Ureter (tissue), 1 donor: Measurements from ENCODE around the gene AOPEP. TPM values are rescaled to one million over a fixed set of nuclear protein-coding genes. Genes with fewer than 3 reads are reported as not detected.

Source experiments
- DNase-seq: peaks from one replicate; pipeline ENCODE4 v3.0.0-alpha.2; 2020; ENCODE audit warnings: low spot score
- total RNA-seq: library from RNA; stranded (reverse); gene quantifications from one replicate; pipeline ENCODE4 v1.2.4, GENCODE V29; 2023
- donor health status: DM: yes; HTN: yes; CAD: no.

AOPEP gene
- total RNA-seq, 1 donor from 2014 or later = 115 TPM

GRCh38 chr9:94991961-94992907 is 265.7 kb downstream of the AOPEP start:
- no peak for DNase-seq

DNA sequence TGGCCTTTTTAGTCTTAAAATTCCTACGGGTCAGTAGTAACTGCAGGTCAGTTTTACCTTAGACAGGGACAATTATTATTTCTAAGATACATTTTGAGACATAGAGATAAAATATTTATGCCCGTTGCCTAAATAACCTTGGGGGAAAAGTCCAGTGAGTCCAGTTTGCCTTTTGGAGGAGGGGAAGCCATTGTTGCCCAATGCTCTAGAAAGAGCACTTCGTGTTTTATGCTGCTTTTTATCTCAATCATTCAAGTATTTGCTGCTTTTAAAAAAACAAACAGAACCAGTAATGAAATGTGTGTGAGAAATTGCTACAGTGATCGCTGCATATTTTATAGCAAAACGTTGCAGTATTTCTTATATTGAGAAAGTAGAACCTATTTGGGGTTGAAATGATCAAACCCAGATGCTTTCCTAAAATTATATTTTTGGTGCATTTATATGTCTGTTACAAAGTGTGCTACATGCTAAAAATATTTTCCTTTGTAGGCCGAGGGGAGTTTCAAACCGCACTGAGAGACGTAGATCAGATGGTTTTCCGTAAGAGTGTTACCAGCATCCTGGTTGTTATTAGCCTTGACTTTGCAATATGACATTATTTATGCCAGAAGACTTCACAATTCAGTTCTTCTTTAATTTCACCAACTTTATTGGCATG is 266.8 kb downstream of the AOPEP start:
- no peak for DNase-seq

- DNase-seq = no peak
Measured at GRCh38 chr9:94993821-94994165, 267.3 kb downstream of the AOPEP start.

DNA sequence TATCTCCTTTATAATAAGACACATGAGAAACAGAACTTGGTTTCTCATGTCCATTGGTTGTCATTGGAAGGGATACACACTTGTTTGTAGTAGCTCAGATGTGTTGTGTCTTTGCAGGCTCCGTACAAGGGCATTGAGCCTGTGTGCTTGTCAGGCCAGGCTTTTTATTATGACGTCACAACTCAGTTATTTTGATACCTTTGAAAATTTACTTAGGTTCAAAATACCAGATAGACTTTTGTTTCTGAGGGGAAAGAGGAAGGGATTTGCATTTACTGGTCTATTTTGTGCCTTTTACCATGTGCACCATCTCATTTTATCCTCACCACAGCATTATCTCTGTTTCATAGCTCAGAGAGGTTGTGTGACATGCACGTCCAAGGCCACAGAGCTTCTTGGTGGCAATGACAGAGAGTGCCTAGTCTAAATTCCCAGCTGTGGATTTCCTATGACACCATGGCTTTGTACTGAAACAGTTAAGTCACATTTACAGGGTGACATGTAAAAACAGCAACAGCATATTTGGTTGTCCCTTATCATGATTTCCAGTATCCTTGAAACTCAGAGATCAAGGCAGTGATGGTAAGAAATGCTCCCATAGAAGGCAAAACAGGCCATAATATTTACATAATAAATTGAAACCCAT is 268.7 kb downstream of the AOPEP start:
- no peak for DNase-seq

DNA sequence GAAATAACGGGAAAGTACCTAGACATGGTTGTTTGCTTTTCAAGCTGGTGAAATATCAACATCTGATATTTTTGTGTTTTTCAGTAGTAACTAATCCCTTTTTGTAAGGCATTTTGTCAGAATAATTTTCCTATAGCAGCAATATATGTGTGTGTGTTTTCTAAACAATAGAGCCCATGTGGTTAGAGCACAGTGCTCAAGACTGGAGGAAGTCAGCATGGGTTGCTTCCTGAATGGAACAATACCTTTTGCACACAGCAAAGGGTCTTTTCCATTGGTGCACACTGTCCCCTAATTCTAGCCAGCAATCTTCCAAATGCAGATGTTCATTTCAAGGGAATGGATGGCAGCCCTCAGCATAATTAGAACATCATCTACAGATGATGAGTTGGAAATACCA is 270.1 kb downstream of the AOPEP start:
- no peak for DNase-seq

- no peak for DNase-seq
Measured at GRCh38 chr9:94997727-94998126, 271.2 kb downstream of the AOPEP start.

DNA sequence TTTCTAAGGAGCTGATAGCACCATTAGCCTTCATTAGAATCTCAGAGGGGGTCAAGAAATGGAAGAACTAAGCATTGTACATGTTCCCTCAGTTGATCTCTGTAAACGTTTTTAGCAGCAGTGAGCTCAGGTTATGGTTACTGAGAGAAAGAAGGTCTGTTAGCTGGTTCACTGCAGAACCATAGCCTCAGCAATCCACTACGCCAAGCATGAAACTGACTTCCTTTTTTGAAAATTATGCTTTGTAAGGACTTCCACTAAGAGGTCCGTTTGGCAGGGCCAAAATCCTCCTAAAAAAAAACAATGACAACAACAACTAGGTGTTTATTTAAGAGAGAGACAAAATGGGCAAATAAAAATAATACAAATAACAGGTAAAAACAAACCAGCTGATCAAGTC is 273.3 kb downstream of the AOPEP start:
- DNase-seq = no peak

- no peak for DNase-seq
Measured at GRCh38 chr9:95000821-95001220, 274.3 kb downstream of the AOPEP start.

- no peak for DNase-seq
Measured at GRCh38 chr9:95001720-95002119, 275.2 kb downstream of the AOPEP start.

DNA sequence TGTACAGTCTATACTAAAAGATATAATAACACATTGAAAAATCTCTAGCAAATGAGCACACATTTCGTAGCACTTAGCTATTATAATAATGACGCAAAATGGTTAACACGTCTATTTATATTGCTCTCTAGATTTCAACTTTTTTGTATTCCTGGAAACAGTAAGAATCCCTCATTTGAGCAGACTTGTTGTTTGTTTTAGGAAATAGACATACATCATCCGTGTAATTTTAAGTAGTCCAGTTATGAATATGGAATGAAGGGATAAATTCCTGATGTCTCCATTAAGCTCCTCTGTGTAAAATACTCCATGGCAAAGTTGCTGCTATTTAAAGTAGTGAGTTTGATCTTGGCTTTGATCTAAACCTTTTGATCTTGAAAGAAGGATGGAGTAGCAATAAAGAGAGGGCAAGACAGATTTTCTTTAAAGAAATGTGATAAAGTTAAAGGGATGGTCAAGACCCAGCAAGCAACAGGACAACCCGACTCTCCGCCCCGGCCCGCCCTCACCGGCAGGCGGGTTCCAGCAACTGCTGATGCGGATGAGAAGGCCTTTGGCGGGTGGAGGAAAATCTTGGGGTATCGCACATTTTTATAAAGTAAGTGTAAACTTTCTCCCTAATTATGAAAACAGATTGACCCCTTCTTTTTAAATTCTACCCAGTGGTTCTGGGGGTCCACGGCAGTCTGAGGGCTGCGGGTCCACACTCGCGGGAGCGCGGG is 277.4 kb downstream of the AOPEP start:
- DNase-seq = peak; percentile 67

GRCh38 chr9:95004411-95005277 is 278.1 kb downstream of the AOPEP start:
- no peak for DNase-seq

DNA sequence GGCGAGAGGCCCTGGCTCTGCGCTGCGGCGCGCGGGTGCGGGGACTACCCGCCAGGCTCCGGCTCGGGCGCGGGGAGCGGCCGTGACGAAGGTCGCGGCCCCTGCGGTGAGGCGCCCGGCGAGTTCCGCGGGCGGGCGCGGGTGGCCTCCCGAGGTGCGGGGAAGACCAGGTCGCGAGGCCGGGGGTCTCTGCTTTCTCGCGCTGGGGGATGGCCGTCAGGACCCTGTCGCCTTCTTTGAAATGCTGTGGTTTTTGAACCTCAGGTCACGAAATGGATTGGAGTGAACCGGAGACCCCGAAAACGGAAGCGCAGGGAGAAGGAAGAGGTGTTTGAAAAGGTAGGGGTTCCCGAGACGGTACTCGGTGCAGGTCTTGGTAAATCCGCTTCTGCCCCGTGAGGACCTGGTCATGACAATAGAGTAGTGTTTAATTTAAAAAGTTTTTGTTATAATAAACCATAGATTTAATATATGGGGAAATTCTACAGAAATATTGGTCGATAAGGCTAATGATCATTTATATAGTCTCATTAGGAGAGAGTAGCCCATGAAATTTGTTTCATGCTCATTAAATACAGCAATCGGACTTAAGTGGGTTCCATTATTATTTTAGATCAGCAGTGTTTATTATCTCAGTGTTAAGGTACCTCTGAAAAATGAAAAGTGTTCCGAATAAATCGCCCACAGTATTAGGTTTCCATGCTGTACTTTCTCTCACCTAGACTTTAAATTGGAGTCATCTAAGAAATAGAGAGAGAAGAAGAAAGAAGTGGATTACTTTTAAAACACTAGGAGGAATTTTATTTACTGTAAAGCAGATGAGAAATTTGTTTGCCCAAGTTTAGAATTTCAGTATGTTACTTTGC is 279.0 kb downstream of the AOPEP start:
- DNase-seq = no peak

DNA sequence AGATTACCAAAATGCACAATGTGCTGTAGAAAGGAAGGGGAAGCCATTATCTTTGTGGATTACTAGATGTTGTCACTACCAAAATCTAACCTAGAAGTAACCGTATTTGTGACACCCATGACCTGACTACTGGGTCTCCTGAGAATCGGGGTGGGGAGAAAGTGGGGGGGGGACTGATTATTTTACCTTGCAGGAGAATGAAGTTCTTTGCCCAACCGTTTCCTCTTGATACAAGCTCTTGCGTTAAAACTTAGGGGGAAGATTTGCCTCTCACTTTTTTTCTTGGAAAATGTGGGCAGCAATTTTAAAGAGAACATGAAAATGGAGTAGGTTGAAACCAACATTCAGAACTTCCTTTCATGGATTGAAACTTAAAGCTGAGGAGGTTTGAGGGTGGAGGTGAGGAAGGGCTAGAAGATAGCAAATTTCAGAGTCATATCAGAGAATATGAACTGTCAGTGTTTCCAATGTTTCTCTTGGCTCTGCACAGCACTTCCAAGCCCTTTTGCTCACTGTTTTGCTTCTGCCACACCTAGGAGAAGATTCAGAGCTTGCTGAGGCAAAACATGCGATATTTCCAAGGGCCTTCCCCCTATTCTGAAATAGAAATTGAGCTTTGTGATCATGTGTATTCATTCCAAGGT is 280.8 kb downstream of the AOPEP start:
- no peak for DNase-seq

DNA sequence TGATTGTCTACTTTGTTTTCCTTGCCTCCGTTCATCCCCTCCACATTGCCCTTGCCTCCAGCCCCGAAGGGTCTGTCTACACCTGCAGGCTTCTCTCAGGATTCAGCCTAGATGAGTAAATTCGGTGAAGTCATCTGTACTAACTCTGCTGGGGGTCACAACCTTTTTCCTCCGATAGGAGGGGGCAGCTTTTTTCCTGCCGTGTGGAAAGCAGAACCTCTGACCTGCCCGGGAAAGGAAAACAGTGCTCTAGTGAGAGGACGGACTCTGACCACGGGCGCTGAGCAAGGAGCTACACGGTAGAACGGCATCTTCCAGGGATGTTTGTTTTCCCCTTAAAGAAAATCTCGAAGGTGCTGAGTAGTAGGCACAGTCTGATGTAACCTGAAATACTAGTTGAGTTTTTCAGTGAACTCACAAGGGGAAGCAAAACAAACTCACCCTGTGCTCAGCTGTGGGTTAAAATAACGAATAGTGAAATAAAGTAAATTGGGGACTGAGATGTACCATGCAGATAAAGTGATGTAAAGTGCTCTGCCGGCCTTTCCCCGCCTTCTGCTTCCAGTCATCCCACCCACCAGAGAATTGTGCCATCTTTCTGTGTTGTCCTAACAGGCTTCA is 281.8 kb downstream of the AOPEP start:
- DNase-seq = no peak

GRCh38 chr9:95009459-95009858 is 283.0 kb downstream of the AOPEP start:
- no peak for DNase-seq

DNA sequence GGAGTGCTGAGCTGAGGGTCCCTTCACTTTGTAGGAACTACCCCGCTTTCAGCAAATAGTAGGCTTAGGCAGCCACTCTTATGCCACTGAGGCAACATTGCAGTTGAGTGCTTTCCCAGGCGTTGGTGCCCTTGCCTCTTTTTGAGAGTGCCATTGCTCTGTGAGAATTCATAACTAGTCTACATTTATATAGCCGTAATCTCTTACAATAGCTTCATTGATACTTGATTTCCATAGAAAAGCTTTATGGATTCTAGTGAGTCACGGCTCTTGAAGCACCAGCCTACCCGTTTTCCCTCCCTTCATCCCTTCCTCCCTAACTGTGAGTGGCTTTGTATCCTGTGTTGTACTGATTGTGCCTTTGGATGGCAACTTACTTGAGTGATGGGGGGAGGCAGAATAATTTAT is 283.9 kb downstream of the AOPEP start:
- DNase-seq = no peak

DNA sequence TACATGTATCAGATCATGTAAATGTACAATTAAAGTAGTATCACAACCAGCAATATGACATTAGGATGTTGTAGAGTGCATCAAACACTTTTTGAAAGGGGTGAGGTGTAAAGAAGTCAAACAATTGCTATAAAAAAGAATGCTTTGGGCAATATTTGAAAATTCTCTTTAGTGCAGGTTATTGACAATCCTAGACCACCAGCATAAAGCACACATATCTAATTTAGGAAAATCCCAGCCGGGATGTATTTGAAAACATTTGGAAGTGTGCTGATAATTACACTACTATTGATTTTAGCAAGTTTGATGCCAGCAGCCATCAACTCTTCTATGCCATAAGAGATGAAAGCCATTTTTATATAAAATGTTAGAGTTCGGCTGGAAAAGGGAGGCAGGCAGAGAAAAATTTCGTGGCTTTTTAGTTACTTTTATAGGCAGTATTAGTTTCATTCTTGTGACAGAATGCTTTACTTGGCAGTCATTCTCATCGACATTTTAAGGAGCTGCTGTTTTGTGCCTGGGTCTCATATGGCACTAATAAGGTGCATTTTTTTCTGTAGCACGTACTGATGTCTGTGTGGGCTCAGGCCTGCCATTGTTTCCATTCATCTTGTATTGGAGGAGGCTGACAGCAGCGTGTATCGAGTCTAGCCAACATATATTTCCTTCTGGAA is 285.7 kb downstream of the AOPEP start:
- DNase-seq = no peak

DNA sequence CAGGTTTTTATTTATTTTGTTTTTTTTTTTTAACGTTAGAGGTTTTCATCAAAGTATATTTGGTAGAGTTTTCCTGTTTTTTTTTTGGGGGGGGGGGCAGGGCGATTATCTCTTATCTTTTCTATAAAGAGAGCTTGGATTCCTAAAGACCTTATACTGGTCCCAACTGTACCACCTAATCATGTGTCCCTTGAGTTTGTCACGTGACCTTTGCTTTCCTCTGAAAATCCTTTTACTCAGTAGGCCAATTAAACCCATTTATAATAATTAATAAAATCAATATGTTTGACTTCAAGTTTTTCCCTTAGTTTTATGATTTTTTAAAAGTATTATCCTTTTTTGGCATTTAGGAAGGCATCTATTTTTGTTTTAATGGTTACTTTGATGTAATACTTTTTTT is 286.4 kb downstream of the AOPEP start:
- no peak for DNase-seq

GRCh38 chr9:95014917-95015316 is 288.4 kb downstream of the AOPEP start:
- DNase-seq = no peak
